SK-N-SH (cell line): ENCODE results near the gene MRPL27. TPM values are rescaled to one million over a fixed set of nuclear protein-coding genes. Genes with fewer than 3 reads are reported as not detected.

Experiments used
- CTCF ChIA-PET: fragments of 300-600, 350-600 bp; formaldehyde crosslinking; extraction: SDS; loops from one replicate; lab custom pipeline; 2021; lab: Yijun Ruan, JAX
- POLR2A ChIA-PET: fragments of 350-600 bp; sonication (Branson Sonifier 250); formaldehyde crosslinking; extraction: SDS; loops from one replicate; lab custom pipeline; 2020; ENCODE audit warnings: antibody characterized with exemption, inconsistent platforms; lab: Yijun Ruan, JAX
- DNase-seq: peaks from one replicate; pipeline ENCODE4 v3.0.0; 2012
- H2AFZ ChIP-seq: fragments of 200-600 bp; sonication (generic); 2 replicates; pipeline ENCODE4 v1.8.1; 2016; ENCODE audit warnings: antibody characterized with exemption, mild to moderate bottlenecking, low read depth
- H3F3A ChIP-seq: fragments of 200-600 bp; sonication (generic); replicated peaks from 2 replicates; pipeline ENCODE3; 2016; ENCODE audit warnings: antibody characterized with exemption, mild to moderate bottlenecking; ENCODE audit not compliant: insufficient read depth
- H3K27ac ChIP-seq, 2 experiments: fragments of 200-500 bp in 1 of 2; fragments of 200-600 bp in 1 of 2; sonication (Bioruptor generic) in 1 of 2; sonication (generic), shearing (Covaris generic) in 1 of 2; 2 replicates each; pipeline versions ENCODE4 v1.5.1 to v1.6.1; 2014 to 2016; ENCODE audit warnings: low read depth in 2 of 2, inconsistent platforms in 1 of 2, low read length in 1 of 2, mild to moderate bottlenecking in 1 of 2, mixed read lengths in 1 of 2
- H3K27me3 ChIP-seq: fragments of 200-600 bp; sonication (generic), shearing (Covaris generic); 2 replicates; pipeline ENCODE4 v1.6.1; 2016; ENCODE audit warnings: mixed run types; ENCODE audit not compliant: insufficient read depth
- H3K36me3 ChIP-seq, 2 experiments: fragments of 200-500 bp in 1 of 2; fragments of 200-600 bp in 1 of 2; sonication (Bioruptor generic) in 1 of 2; sonication (generic) in 1 of 2; replicated peaks in 1 of 2; 2 replicates each; pipeline versions ENCODE3 to v1.5.1; 2014 to 2016; ENCODE audit warnings: low read length in 1 of 2, mild to moderate bottlenecking in 1 of 2; ENCODE audit not compliant: insufficient read depth in 2 of 2, control insufficient read depth in 1 of 2
- H3K4me1 ChIP-seq, 2 experiments: fragments of 200-500 bp in 1 of 2; fragments of 200-600 bp in 1 of 2; sonication (Bioruptor generic) in 1 of 2; sonication (generic), shearing (Covaris generic) in 1 of 2; 2 replicates each; pipeline versions ENCODE4 v1.5.1 to v1.6.1; 2014 to 2016; ENCODE audit warnings: low read depth in 1 of 2, low read length in 1 of 2, mixed run types in 1 of 2; ENCODE audit not compliant: insufficient read depth in 2 of 2, control insufficient read depth in 1 of 2
- H3K4me2 ChIP-seq: fragments of 200-600 bp; sonication (generic), shearing (Covaris generic); 2 replicates; pipeline ENCODE4 v1.6.1; 2017; ENCODE audit warnings: mixed run types
- H3K4me3 ChIP-seq, 2 experiments: fragments of 200-500 bp in 1 of 2; fragments of 200-600 bp in 1 of 2; sonication (Bioruptor generic) in 1 of 2; sonication (generic), shearing (Covaris generic) in 1 of 2; 2 replicates each; pipeline versions ENCODE4 v1.5.1 to v1.8.1; 2014 to 2016; ENCODE audit warnings: low read depth in 2 of 2, inconsistent platforms in 1 of 2, low read length in 1 of 2, mild to moderate bottlenecking in 1 of 2, mixed read lengths in 1 of 2, moderate library complexity in 1 of 2
- H3K79me2 ChIP-seq: fragments of 200-600 bp; sonication (generic); 2 replicates; pipeline ENCODE4 v1.8.1; 2017; ENCODE audit warnings: mild to moderate bottlenecking; ENCODE audit not compliant: insufficient read depth
- H3K9ac ChIP-seq: fragments of 200-600 bp; sonication (generic); 2 replicates; pipeline ENCODE4 v1.6.1; 2017; ENCODE audit warnings: mixed run types
- H3K9me2 ChIP-seq: fragments of 200-600 bp; sonication (generic); 2 replicates; pipeline ENCODE4 v1.6.1; 2017; ENCODE audit warnings: mixed run types
- H3K9me3 ChIP-seq: fragments of 200-600 bp; sonication (generic); 2 replicates; pipeline ENCODE4 v1.6.1; 2017; ENCODE audit warnings: mixed run types, mild to moderate bottlenecking, moderate library complexity
- H4K20me1 ChIP-seq: fragments of 200-600 bp; sonication (generic); 2 replicates; pipeline ENCODE4 v1.6.1; 2017; ENCODE audit warnings: mild to moderate bottlenecking, mixed run types; ENCODE audit not compliant: insufficient read depth
- CTCF ChIP-seq: fragments of 200-600 bp; sonication (generic); IDR thresholded peaks from 2 replicates; pipeline ENCODE4 v1.6.1; 2017; ENCODE audit warnings: antibody characterized with exemption, mild to moderate bottlenecking, moderate library complexity
- FOSL2 ChIP-seq: IDR thresholded peaks from 2 replicates; pipeline ENCODE4 v1.4.0; 2012; ENCODE audit warnings: low read depth, mild to moderate bottlenecking, moderate library complexity, borderline replicate concordance
- FOXM1 ChIP-seq: IDR thresholded peaks from 2 replicates; pipeline ENCODE4 v1.4.0; 2012; ENCODE audit warnings: low read depth, mild to moderate bottlenecking
- GABPA ChIP-seq: IDR thresholded peaks from 2 replicates; pipeline ENCODE4 v1.4.0; 2012; ENCODE audit warnings: low read depth, mild to moderate bottlenecking
- MEF2A ChIP-seq: IDR thresholded peaks from 2 replicates; pipeline ENCODE4 v1.4.0; 2012; ENCODE audit warnings: low read depth, borderline replicate concordance
- NFIC ChIP-seq: IDR thresholded peaks from 2 replicates; pipeline ENCODE4 v1.4.0; 2012; ENCODE audit warnings: borderline replicate concordance
- NRF1 ChIP-seq: IDR thresholded peaks from 2 replicates; pipeline ENCODE4 v1.6.1; 2012; ENCODE audit warnings: low read depth, mild to moderate bottlenecking, low read length
- PBX3 ChIP-seq: IDR thresholded peaks from 2 replicates; pipeline ENCODE4; 2012
- RFX5 ChIP-seq: IDR thresholded peaks from 2 replicates; pipeline ENCODE4 v1.6.1; 2012; ENCODE audit warnings: mild to moderate bottlenecking, improper control_type of control experiment, low read length
- SIN3A ChIP-seq: IDR thresholded peaks from 2 replicates; pipeline ENCODE4 v1.6.1; 2012; ENCODE audit warnings: low read depth, mild to moderate bottlenecking, low read length, moderate library complexity, borderline replicate concordance
- SMC3 ChIP-seq: IDR thresholded peaks from 2 replicates; pipeline ENCODE4 v1.6.1; 2012; ENCODE audit warnings: low read depth, low read length, improper control_type of control experiment
- USF1 ChIP-seq: IDR thresholded peaks from 2 replicates; pipeline ENCODE4 v1.4.0; 2012; ENCODE audit warnings: low read depth, borderline replicate concordance
- WGBS: methylation state at CpG from one replicate; pipeline ENCODE4 v1.1.6; 2017; ENCODE audit warnings: low lambda C conversion rate; 5-methylcytosine and 5-hydroxymethylcytosine counted together
- polyA plus RNA-seq, 3 experiments: library from polyadenylated mRNA; depleted of rRNA; stranded (reverse); fragments of >200 nt; gene quantifications; 2 replicates each; pipeline ENCODE4 v1.2.3, GENCODE V29; 2012

MRPL27 gene
- polyA plus RNA-seq, 1 of the 3 experiments (the other 2 are of a cell fraction): 266 TPM

- TF ChIP-seq GABPA: no peak
- no peak for TF ChIP-seq NRF1
- no peak; the same call in 1 of the 2 replicates for TF ChIP-seq PBX3
- no peak for TF ChIP-seq MEF2A
- TF ChIP-seq SMC3: peak; percentile 60
- TF ChIP-seq NFIC: no peak
- TF ChIP-seq CTCF: peak; percentile 92
- TF ChIP-seq FOXM1: no peak
- no peak for TF ChIP-seq RFX5
- no peak for TF ChIP-seq FOSL2
These were observed 11.2 kb downstream of the MRPL27 start (continued) for GRCh38 chr17:50361561-50362480.

GRCh38 chr17:50360486-50361115, 12.4 kb downstream of the MRPL27 start:
- Histone ChIP-seq H3K27ac (no peak overlapping the region), H3F3A (peaks cover 21% of the 10 kb centered on the region)
- TF ChIP-seq USF1 (no peak), NFIC (no peak), MEF2A (no peak), SMC3 (no peak), SIN3A (no peak), NRF1 (no peak)
- TF ChIP-seq, all 33 proteins: peak for 0
- H4K20me1 ChIP-seq: no peaks in the 10 kb centered on the region
- DNase-seq: no peak
- no peak overlapping the region for H2AFZ ChIP-seq
- H3K27me3 ChIP-seq: no peaks in the 10 kb centered on the region
- H3K9me3 ChIP-seq: no peaks in the 10 kb centered on the region
- peaks cover 9 to 25% of the 10 kb centered on the region in 2 experiments; a peak in 2 of 4 replicates for H3K4me1 ChIP-seq
- WGBS: 90% methylated on average over 11 of the region's 11 CpGs
- H3K4me3 ChIP-seq: no peak overlapping the region
- ChIA-PET POLR2A (interaction anchor here (1.4 to 3.2 kb wide), 3 partner anchors 8 to 14 kb away, joined by 4 to 18 read pairs (median 9); partner anchors contain the start of gene XYLT2), CTCF (interaction anchor here (1.0 to 4.0 kb wide), 16 partner anchors 9 to 160 kb away, joined by 5 to 56 read pairs (median 12); partner anchors contain the start of genes ACSF2, EME1, LRRC59 and MRPL27)
- peaks cover 32 to 55% of the 10 kb centered on the region in 2 experiments for H3K36me3 ChIP-seq
- no peaks in the 10 kb centered on the region for H3K9me2 ChIP-seq
- no peaks in the 10 kb centered on the region for H3K79me2 ChIP-seq
- no peak overlapping the region for H3K4me2 ChIP-seq
- no peak overlapping the region for H3K9ac ChIP-seq
